AG09319 (cell line): ENCODE measurements around the gene DBX1.

Source experiments
- DNase-seq: peaks from one replicate; pipeline ENCODE4 v3.0.0-alpha.2; 2010; ENCODE audit warnings: low read depth; ENCODE audit errors: extremely low read depth
- CTCF ChIP-seq: IDR thresholded peaks from 2 replicates; pipeline ENCODE4 v1.5.1; 2011; ENCODE audit warnings: low read depth, mild to moderate bottlenecking, inconsistent platforms, low read length, moderate library complexity

Gene DBX1

GRCh38 chr11:20117291-20117690, 43.0 kb downstream of the DBX1 start:
- DNase-seq, result no peak
- no peak for TF ChIP-seq CTCF

GRCh38 chr11:20116825-20117224, 43.5 kb downstream of the DBX1 start:
- TF ChIP-seq CTCF, result no peak
- no peak for DNase-seq

- no peak for DNase-seq
- no peak for TF ChIP-seq CTCF
These were observed 45.7 kb downstream of the DBX1 start for GRCh38 chr11:20114588-20114987.

GRCh38 chr11:20113149-20113438, 47.2 kb downstream of the DBX1 start:
- TF ChIP-seq CTCF, result no peak
- DNase-seq, result no peak

GRCh38 chr11:20112291-20113148, 47.8 kb downstream of the DBX1 start:
- TF ChIP-seq CTCF, result no peak
- DNase-seq, result peak; percentile 73

- DNase-seq, result no peak
- no peak for TF ChIP-seq CTCF
These were observed 48.4 kb downstream of the DBX1 start for GRCh38 chr11:20111871-20112270.

GRCh38 chr11:20110908-20111669, 49.2 kb downstream of the DBX1 start:
- peak; percentile 89 for TF ChIP-seq CTCF
- no peak for DNase-seq
